Stimulated activated naive CD4-positive, alpha-beta T cell treated with Interleukin-2 at 50 U/mL for 16 hours (primary cell): ENCODE results near the gene NCK1.
A peak's percentile ranks its signal among the peaks of the same experiment; 100 is the strongest.

ENCODE experiments used
- DNase-seq: peaks from one replicate; lab custom pipeline; 2025; lab: John Stamatoyannopoulos, UW

Gene NCK1

DNA sequence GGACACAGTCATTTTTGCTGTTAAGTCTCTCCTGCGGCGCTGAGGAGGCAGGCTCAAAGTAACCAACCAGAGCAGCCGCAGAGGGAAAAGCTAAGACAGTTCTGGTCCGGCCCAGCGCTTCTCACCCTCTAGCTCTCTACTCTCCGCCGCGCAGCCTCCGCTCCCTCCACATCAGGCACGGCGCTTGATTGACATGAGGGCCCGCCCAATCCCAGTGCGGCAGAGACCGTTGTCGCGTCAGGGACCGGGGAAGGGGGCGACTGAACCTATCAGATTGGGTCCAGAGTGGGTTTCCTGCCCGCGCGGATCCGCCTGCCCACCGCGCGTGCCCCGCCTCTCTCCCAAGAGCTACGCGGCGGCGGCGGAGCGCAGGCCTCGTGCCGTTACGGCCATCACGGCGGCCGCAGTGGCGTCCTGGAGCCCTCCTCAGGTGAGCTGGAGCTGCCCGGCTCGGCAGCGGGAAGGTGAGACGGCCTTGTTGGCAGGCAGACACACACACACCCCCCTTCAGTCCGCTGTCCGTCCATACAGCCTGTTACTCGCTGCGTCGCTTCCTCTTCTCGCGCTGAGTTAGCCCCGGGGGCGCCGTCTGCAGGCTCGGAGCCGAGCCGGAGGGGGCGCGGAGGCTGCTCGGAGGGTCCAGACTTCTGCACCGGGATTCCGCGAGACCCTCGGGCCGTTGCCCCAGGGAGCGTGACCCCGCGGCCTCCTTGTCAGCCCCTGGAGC is at the start of gene NCK1:
Gene NCK1, plus strand, starts transcription at position 319 of the 727 bp plus-strand sequence. CDS start 65,794 bp downstream, outside the sequence.
- peak; percentile 99 for DNase-seq

DNA sequence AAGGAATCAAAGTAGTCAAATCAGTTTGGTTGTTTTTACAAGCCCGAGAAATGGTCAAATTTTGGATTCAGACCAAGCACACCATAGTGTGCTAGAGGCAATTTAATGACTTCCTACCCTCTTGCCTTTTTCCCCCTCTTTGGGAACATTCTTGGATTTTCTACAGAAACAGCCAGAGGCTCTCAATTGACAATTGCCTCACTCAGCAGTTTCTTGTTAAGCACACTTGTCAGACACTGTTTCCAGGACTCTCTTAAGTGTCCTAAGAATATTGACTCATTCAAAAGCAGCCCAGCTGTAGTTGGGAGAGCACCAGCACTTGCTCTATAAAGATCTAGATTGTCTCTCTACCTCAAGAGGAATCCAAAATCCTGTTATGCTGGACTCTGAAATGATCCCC is 44.6 kb upstream of the NCK1 start:
- DNase-seq, result no peak

DNA sequence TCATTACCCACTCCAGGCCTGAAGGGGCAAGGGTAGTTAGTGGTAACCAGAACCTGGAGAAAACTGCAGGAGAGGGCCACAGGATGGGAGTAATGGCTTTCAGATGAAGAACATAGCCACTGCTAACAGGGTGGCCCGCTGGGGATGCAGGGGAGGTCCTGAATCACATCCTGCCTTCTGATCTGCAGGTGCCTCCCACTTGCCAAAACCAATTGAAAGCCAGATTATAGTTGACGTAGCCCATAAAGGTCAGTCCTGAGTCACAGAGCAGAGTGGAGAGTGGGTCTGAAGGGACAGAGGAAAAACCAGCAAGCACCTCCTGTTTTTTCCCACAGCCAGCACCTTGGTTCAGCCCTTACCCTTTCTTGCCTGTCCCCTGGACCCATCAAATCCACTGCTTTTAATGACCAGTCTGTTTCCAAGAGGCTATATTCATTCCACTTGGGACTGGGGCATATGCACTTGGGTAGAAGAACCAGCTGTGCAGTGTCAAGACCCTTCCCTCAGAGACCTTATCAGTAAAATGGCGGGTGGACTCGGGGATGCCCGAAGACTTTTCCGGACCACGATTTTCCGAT is 43.7 kb upstream of the NCK1 start:
- DNase-seq, result peak; percentile 31

DNA sequence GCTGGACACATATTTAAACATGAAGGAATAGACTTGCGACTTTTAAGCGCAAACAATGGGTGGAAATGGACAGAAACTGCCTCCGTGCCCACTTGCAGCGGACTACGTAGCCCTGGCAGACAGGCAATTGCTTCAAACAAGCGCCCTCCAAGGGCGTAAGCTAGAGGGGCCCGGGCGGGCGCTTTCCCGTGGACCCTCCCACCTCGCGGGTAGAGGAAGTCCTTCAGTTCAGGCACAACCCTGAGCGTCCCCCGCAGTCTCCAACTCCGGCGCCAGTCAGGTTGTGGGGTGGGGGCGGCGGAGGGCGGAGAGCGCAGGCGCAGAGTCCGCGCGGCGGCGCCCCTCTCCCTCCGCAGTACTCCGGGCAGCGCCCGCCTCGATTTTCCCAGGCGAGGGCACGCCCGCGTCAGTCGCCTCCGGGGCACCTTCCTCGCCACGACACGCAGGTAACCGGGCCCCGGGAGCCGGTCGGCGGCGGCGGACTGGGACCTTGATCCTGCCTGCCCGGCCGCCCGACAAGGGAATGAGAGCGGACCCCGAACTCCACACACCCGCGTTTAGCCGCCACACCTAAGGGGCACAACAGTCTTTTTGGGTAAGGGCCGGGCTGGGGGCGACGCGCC is 43.1 kb upstream of the NCK1 start, which contains the start of gene SLC35G2:
Gene SLC35G2, plus strand, starts transcription at position 358 of the 623 bp plus-strand sequence. CDS start 35,335 bp downstream, outside the sequence.
- peak; percentile 20 for DNase-seq

DNA sequence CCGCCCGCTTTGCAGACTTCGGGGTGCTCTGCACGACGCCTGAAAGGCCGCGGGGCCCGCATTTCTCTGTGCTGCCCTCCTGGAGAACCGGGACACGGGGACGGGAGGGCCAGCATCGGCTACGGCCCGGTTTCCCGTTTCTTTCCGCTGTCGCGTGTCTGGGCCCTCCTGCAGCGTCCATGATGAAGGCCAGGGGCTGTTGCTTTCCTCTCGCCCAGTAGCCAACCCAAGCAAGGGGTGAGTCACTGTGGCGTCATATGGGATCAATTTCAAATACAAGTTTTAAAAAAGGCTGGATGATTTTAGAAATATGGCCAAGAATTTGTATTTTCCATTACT is 42.6 kb upstream of the NCK1 start:
- DNase-seq, result no peak

DNA sequence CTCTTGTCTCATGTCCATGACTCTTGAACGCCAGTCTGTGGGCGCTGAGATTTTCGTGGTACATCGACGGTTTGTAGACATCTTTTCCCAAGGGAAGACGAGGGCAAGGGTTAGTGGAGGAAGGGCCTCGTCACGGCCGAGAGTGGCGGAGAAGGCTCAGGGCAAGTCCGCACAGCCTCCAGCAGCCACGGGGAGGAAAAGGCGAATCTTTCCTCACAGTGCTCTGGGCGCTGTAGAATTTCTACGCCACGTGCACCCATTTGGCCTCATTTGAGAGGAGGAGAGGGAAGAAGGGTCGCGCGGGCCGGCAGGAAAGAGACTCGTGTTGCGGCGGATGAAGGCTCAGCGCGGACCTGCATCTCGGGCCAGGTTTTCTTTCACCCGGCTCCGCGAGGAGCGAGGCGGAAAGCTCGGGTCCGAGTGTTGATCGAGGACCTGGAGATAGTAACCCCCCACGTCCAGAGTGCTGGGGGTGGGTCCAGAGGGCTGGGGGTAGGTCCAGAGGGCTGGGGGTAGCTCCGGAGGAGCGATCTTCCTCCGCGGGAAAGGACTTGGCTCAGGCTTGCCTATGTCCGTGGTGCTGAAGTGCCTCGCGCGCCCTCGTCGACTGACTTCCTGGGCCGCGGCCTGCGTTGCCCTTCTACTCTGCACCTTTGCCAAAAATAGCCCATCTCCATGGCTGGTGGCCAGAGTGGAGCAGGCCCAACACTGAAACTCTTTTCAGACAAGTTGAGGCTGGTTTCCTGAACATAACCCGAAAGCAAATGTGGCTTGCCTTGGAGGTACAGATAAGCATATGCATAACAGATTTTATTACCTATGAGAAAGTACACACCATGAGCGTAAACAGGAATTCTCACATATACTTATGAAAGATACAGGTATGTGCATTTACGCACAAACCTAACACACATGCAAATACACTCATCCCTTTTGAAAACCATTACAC is 42.0 kb upstream of the NCK1 start:
- no peak for DNase-seq

DNA sequence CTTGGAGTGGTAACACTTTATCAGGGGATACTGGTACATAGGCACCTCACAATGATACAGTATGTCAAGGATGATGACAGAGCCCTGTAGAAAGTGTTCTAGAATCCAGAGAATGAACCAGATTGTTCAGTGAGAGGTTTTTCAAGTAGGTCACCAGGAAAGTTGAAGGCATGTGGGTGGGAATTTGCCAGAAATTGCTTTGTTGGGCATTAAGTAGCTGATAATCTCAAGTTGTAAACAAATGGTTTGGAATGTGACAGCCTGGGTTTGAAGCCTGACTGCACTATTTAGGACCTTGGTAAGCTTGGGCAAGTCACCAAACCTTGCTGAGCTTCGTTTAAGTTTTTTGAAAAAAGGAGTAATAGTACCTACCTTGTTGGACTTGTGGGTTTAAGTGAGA is 30.5 kb upstream of the NCK1 start:
- no peak for DNase-seq

DNA sequence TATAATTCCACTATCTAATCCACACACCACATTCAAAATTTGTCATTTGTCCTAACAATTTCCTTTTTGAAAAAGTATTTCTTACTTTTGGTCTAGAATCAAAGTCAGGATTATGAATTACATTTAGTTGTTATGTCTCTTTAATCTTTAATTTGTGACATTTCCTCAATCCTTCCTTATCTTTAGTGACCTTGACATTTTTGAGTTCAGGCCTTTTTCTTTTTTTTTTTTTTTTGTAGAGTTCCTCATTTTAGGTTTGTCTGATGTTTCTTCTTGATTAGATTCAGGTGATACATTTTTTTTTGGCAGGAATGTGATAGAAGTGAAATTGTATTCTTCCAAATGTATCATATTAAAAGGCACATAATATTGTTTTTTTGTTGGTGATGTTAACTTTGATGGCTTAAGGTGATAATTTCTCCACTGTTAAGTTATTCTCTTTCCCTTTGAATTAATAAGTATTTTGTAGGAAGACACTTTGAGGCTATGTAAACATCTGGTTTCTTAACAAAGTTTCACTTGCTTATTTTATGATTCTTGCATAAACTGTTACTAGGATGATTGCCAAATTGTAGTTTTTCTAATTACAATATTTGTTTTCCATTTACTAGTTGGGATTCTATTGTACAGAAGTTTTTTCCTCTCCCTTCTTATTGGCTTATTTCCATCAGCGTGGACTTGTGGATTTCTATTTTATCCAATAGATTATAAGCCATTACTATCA is 26.8 kb upstream of the NCK1 start:
- DNase-seq, result no peak

DNA sequence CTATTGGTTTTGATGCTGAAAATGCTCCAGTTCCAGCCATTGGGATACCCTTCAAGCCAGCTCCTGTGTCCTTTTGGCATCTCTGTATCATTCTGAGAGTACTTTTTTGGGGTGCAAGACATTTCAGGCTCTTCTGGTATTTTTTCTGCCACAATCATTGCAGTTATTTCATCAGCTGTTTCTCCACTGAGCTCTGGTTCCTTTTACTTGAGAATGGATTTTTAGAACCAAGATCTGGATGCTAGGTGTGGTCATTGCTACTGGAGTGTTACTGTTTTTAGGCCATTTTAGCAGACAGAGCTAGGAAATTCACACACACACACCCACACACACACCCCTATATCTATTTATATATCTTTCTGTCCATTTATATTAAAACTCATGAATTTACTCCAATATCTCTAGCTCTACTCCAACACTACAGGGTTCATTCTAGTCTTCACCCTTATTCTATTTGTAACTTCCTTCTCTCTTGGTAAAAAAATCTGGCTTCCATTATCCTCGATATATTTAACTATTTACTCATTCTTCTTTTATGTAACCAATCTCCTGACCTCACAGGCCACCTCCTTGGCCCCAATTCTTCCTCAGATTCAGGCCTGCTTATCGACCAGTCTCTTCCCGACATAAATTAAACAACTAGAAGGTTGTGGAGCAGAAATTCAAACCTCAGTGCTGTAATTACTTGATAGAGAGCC is 26.0 kb upstream of the NCK1 start:
- DNase-seq, result no peak

DNA sequence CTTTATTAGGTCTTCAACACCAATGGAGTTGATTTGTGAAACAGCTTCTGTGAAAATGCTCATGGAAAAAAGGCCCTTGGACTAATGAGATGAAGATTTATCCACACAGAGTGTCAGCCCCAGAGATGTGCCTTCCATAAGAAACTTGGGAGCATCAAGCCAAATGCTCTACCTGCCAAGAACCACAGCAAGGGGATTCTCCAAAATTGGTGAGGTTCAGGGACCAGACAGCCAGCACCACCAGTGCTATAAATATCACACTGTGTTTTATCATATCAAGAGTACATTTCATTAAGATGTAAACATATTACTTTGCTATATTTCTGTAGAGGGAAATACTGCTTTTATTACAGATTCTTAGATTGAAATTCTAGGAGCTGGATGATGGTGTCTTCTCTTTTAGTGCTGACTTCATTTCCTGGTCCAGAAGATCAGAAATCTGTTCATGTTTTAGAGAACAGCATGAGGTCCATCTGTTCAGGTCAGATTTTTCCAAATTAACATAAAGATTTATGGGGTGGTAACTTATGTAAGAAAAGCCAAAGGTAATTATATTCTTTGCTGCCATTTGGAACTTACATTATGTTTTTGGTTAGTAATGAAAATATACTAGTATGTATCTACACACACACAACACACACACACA is 25.4 kb upstream of the NCK1 start:
- DNase-seq, result no peak

DNA sequence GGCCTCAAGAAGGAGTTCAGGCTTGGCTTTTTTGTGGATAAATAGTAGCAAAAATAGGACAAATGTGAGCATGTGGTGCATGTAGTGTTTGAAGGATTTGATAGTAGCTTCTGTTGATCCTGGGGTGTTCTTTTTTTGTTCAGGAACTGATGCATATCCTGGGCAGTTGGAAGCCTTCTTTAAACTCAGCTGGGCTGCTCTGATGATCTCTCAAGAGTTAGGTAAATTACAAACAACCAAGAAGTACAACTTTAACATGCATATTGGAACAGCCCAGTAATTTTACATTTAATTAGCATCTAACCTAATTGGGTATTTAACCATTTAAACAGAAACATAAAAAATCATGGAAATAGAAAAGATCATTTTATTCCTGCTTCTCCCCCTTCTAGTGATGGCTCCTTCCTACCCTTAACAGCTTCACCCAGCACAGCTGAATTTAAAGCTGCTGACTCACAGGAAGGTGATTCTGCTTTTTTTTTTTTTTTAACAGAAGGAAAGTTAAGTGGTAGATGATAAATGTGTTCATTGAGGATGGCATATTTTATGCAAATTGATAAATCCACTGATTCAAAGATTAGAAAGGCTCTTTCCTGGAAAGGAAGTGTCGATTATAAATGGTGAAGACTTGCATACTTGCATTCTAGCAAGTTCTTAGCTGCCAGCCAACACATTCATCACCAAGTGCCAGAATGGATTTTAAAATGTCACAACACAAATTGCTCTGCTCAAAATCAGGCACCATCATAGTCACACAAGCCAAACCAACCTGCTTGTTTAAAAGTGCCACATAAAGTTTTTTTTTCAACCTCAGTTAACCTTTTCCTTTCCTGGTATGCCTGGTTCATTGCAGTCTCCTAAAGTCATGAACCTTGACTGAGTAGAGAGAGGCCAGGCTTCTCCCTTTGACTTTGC is 23.1 kb upstream of the NCK1 start:
- DNase-seq, result no peak

DNA sequence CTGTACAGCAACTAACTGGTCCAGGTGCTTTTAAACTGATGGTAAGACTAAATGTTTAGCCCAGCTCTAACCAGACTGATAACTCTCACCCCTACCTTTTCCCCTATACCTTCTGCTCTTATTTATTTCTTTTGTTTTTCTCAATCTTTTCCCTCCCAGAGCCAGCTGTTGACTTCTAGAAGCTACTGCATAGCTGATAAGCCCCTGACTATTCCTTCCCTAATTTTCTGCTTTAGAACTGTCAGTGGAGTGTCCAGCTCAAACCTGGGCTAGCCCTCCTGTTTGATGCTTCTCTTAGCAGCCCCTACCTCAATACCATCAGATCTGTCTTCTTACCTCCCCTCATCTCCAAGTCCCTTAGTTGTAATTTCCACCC is 22.5 kb upstream of the NCK1 start:
- no peak for DNase-seq

DNA sequence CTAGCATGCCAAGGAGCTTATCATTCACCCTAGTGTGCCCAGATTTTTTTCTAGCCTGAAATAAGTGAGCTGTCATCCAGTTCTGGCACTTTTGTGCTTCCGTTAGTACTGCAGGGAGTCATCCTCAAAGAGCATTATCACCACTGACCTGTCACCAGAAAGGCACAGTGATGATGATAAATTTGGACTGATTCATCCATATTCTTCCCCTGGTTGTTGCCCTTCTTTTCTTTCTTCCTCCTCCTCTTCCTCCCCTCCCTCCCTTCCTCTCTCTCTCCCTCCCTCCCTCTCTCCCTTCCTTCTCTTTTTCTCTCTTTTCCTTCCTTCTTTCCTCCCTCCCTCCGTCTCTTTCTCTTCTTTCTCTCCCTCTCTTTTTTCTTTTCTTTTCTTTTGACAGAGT is 21.8 kb upstream of the NCK1 start:
- no peak for DNase-seq

DNA sequence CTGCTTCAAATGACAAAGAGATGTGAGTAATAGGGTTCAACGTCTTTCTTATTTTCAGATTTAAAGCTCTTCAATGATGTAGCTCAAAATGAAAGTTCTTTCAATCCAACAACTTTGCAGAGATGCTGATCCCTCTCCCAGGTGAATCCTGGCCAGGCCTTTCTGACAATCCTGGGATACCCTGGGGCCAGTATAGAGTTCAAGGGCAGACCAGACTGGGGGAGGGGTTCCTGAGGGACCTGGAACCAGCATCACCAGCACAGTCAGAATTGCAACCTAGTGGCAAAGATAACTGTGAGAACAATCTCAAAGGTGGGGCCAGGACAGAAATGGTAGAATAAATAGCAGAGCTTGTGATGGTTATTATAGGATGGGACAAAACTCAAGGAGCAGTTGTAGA is 19.7 kb upstream of the NCK1 start:
- DNase-seq, result no peak

DNA sequence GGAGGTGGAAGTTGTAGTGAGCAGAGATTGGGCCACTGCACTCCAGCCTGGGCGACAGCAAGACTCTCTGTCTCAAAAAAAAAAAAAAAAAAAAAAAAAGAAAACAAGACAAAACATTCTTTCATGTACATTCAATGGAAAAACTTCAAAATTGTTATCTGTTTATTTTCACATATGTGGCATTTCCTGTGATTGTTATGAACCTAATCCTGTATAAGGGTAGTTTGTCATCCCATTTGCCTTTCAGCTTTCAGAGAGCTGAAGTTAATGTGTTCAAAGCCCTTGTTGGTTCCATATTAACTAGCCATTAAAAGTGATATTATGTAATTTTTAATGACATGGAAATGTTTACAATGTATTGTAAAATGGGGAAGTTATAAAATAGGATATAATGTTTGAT is 17.3 kb upstream of the NCK1 start:
- DNase-seq, result no peak

DNA sequence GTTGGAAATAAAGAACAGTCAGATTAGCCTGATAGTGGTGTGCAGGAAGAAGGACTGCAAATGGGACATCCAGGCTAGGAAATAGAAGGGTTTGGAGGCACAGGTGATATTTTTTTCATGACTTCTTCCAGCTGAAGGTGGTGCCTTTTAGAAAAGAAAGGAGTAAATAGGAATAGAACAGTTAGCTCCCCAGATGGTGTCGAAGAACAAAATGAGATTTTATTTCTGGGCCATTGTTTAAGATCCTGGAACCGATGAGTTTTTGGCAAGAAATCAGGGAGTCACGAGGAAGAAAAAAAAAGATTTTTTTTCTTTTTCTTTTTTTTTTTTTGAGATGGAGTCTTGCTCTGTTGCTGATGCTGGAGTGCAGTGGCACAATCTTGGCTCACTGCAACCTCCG is 9.8 kb upstream of the NCK1 start:
- DNase-seq, result no peak

DNA sequence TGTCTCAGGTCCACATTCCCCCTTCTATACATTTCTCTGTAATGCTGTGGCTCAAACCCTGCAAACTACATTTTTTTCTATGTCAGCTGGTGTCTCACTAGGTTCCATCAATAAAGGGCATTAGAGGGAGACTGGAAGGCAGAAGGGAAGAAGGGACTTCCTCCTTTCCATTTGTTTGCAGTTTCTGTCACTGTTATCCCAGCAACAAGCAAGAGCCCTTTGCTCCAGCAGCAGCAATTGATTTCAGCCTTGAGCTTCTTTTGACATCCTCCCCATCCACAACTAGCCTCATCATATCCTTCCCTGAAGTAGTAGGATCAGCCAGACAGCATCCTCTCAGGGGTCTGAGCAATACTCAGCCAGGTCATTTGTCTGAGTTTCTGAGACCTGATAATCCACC is 5.3 kb upstream of the NCK1 start:
- no peak for DNase-seq

DNA sequence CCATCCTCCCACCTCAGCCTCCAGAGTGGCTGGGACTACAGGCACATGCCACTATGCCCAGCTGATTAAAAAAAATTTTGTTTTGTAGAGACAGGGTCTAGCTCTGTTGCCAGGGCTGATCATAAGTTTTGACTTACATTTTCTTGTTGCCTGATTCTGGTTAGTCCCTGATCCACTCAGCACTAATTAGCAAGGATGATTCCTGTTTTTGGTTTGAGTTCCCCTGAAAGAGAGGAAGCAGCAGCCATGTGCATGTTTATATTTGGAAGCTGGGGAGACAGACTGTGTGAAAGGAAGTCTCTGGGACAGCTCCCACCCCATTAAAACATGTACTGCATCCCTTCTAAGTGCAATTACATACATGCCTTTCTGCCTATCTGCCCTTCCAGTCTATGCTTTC is 3.6 kb upstream of the NCK1 start:
- DNase-seq, result no peak

DNA sequence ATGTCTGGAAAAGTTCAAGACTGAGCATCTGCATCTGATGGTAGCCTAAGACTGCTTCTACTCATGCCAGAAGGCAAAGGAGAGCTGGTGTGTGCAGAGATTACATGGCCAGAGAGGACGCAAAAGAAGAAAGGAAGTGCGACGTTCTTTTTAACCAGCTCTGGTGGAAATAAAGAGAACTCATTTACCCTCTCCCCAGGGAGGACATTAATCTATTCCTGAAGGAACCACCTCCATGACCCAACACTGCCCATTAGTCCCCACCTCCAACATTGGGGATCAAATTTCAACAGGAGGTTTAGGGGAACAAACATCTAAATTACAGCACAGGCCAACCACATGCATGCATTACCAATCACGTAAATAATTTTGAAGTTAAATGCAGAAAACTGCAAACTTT is 1.5 kb upstream of the NCK1 start:
- DNase-seq, result no peak
